SK-N-SH (cell line): ENCODE results near the gene GRIPAP1.

ENCODE experiments used
- CTCF ChIP-seq: fragments of 200-600 bp; sonication (generic); IDR thresholded peaks from 2 replicates; pipeline ENCODE4 v1.6.1; 2017; ENCODE audit warnings: antibody characterized with exemption, mild to moderate bottlenecking, moderate library complexity
- EP300 ChIP-seq, 2 experiments: IDR thresholded peaks; 2 replicates each; pipeline versions ENCODE4 v1.4.0 to v1.6.1; 2012; ENCODE audit warnings: borderline replicate concordance in 1 of 2, low read depth in 1 of 2, low read length in 1 of 2
- NRF1 ChIP-seq: IDR thresholded peaks from 2 replicates; pipeline ENCODE4 v1.6.1; 2012; ENCODE audit warnings: low read depth, mild to moderate bottlenecking, low read length
- PBX3 ChIP-seq: IDR thresholded peaks from 2 replicates; pipeline ENCODE4; 2012
- POLR2AphosphoS5 ChIP-seq: IDR thresholded peaks from 2 replicates; pipeline ENCODE4 v1.6.1; 2012; ENCODE audit warnings: low read depth, low read length
- REST ChIP-seq: IDR thresholded peaks from 2 replicates; pipeline ENCODE4 v1.6.1; 2012; ENCODE audit warnings: mild to moderate bottlenecking, low read depth, low read length, moderate library complexity
- SMC3 ChIP-seq: IDR thresholded peaks from 2 replicates; pipeline ENCODE4 v1.6.1; 2012; ENCODE audit warnings: low read depth, low read length, improper control_type of control experiment
- TAF1 ChIP-seq: IDR thresholded peaks from 2 replicates; pipeline ENCODE4 v1.6.1; 2012; ENCODE audit warnings: low read depth, mild to moderate bottlenecking, low read length, moderate library complexity, borderline replicate concordance
- USF2 ChIP-seq: fragments of 150-350 bp; IDR thresholded peaks from 2 replicates; pipeline ENCODE4 v1.6.1; 2017; ENCODE audit warnings: antibody characterized with exemption, low read length, low read depth, borderline replicate concordance

GRCh38 chrX:48965959-48966358 is 36.1 kb downstream of the GRIPAP1 start:
- TF ChIP-seq CTCF (no peak), EP300 (IDR thresholded peaks at IDR 0.05; ENCODE audit: borderline replicate concordance in 1 of 2, low read depth in 1 of 2, low read length in 1 of 2) (no peak), USF2 (no peak), POLR2AphosphoS5 (no peak), REST (no peak), PBX3 (no peak), SMC3 (no peak), NRF1 (no peak), TAF1 (no peak)
